ENCODE data around the gene APLP2.

DNA sequence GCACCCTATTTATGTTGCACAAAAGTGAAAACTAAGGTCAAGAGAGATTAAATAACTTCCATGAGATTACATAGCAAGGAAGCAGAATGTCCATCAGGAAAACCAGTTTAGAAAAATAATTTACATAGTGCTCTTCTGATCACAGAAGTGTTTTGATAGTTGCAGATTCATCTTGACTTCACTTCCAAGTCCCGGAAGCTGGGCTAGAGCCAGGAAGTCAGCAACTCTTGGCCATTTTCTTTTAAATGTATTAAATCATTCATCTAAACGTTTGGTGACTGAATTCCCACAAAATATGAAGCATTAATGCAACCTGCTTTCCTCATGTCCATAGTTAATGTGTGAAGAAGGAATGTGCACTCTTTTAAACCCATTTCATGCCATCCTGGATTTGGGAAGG lies 29.7 kb downstream of the APLP2 start:
- TF ChIP-seq CTCF (IDR thresholded peaks at IDR 0.05) (no peak), POLR2A (IDR thresholded peaks at IDR 0.05) (no peak)

All from testis (tissue), 2 donors.